ENCODE measurements around the gene CCDC117.
A peak's percentile ranks its signal among the peaks of the same experiment; 100 is the strongest.
"Not testable (repeated sequence)": the region's sequence is repeated elsewhere in the genome, so short reads cannot be mapped to it uniquely, and the experiment has no call there.

CCDC117 gene, protein sequence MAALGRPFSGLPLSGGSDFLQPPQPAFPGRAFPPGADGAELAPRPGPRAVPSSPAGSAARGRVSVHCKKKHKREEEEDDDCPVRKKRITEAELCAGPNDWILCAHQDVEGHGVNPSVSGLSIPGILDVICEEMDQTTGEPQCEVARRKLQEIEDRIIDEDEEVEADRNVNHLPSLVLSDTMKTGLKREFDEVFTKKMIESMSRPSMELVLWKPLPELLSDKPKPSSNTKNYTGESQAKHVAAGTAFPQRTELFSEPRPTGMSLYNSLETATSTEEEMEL

GRCh38 chr22:28772633-28773460 lies at the start of gene CCDC117:
CCDC117 (plus strand) TSS chr22:28772695; CDS start chr22:28772850, 155 bp downstream.
- DNase-seq (ENCODE audit: low read depth): peak; percentile 87

GRCh38 chr22:28728002-28728401 lies 44.5 kb upstream of the CCDC117 start:
- DNase-seq (ENCODE audit: low read depth): no peak

- DNase-seq (ENCODE audit: low read depth): no peak
These were observed 43.7 kb upstream of the CCDC117 start for GRCh38 chr22:28728621-28729313.

- no peak for DNase-seq (ENCODE audit: low read depth)
These were observed 42.3 kb upstream of the CCDC117 start for GRCh38 chr22:28730179-28730578.

GRCh38 chr22:28734393-28734792 lies 38.1 kb upstream of the CCDC117 start:
- no peak for DNase-seq (ENCODE audit: low read depth)

GRCh38 chr22:28736301-28737155 lies 36.0 kb upstream of the CCDC117 start:
- no peak for DNase-seq (ENCODE audit: low read depth)

DNA sequence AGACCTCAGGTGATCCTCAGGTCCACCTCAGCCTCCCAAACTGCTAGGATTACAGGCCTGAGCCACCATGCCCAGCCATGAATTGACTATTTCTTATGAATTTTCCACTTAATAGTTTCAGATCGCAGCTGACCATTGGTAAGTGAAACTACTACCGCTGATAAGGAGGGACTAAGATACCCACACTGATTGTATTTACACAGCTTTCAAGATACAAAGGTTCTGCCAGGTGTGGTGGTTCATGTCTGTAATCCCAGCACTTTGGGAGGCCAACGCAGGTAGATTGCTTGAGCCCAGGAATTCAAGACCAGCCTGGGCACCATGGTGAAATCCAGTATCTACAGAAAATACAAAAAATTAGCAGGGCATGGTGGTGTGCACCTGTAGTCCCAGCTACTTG lies 34.8 kb upstream of the CCDC117 start:
- DNase-seq (ENCODE audit: low read depth): no peak

DNA sequence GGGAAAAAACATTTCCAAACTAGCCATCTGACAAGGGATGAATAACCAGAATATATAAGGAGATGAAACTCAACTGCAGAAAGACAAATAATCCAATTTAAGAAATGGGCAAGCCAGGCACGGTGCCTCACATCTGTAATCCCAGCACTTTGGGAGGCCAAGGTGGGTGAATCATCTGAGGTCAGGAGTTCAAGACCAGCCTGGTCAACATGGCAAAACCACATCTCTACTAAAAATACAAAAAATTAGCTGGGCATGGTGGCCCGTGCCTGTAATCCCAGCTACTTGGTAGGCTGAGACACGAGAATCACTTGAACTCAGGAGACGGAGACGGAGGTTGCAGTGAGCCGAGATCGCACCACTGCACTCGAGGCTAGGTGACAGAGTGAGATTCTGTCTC lies 33.6 kb upstream of the CCDC117 start:
- DNase-seq (ENCODE audit: low read depth): not testable (repeated sequence)

DNA sequence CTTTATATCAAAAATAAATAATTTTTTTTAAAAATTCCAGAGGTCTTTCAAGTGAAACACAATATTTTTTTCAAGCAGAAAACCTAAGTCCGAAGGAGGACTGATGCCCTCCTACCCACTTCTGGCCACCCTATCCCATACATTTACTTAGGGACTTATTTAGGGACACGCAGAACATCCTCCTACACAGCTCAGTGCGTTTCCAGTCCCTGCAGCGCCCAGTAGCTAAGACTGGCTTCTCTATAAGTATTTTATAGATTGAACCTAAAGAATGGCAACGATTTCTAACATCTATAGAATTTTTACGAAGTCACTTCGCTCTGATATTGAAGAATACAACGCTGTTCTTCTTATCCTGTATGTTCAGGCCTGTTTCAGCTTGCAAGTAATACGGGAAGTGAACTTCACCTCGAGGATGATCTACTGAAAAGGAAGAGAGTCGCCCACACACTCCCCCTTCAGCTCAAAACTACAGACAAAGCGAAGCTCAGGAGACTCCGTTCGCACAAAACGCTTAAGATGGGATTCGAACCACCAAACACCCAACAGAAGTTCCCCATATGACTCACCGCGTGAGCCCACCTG lies 31.2 kb upstream of the CCDC117 start:
- no peak for DNase-seq (ENCODE audit: low read depth)

GRCh38 chr22:28741785-28742561 lies 30.5 kb upstream of the CCDC117 start, which contains the start of the genes CHEK2 and HSCB:
CHEK2 (minus strand) TSS chr22:28741820; CDS start chr22:28734721, 7,099 bp downstream.
HSCB (plus strand) TSS chr22:28742039; CDS start chr22:28742096, 57 bp downstream.
- DNase-seq (ENCODE audit: low read depth): peak; percentile 94

- DNase-seq (ENCODE audit: low read depth): no peak
These were observed 29.9 kb upstream of the CCDC117 start for GRCh38 chr22:28742562-28742962.

DNA sequence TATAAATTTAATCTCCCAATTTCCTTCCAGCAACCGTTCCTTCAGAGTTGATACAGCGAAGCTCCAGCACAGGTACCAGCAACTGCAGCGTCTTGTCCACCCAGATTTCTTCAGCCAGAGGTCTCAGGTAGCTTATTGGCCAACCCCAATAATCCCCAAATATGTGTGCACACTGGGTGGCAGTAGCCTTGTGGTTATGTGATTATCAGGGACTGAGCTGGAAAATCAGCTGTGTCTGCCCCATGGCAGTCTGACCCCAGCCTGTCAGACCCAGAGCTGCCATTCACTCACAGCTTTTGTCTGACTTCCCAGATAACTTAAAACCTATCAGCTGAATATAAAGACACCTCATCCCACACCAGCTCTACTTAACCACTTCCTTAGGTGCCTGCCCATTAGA lies 28.6 kb upstream of the CCDC117 start:
- no peak for DNase-seq (ENCODE audit: low read depth)

GRCh38 chr22:28750471-28750881 lies 22.0 kb upstream of the CCDC117 start:
- peak; percentile 57 for DNase-seq (ENCODE audit: low read depth)

DNA sequence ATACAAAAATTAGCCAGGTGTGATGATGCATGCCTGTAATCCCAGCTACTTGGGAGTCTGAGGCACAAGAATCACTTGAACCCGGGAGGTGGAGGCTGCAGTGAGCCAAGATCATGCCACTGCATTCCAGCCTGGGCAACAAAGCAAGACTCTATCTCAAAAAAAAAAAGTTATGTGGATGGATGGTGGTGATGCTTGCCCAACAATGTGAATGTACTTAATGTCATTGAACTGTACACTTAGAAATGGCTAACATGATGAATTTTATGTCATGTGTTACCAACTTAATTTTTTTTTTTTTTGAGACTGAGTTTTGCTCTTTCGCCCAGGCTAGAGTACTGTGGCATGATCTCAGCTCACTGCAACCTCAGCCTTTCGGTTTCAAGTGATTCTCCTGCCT lies 18.0 kb upstream of the CCDC117 start:
- DNase-seq (ENCODE audit: low read depth): not testable (repeated sequence)

DNA sequence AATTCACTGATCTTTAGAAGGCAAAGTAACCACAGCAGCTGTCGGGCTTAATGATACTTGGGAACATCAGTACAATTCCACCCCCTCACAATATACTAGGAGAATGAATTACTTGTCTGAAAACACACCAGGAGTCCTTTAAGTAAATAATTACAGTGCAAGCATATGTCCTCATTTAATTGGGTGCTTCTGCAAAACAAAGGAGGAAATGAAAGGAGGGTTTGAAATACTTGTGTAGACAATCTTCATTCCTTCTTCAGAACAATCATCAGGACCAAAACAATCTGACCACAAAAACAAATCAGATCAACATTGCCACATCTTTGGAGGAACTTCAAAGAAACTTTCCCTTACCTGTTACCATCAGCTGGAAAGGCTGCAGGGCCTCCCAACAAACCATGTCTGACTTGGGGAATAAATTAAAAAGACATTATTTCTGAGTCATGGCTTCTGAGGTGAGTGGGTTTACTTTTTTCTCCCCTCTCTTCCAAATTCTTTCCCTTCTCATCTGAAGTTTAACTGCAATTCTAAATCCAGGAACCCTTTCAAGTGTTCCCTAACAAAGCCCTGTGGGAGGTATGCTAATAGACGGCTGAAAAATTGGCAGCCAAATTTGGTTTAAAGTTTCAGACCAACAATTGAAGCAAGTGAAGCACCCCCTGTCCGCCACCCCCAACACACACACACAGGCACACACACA lies 12.5 kb upstream of the CCDC117 start:
- DNase-seq (ENCODE audit: low read depth): no peak

GRCh38 chr22:28761449-28761755 lies 11.1 kb upstream of the CCDC117 start:
- no peak for DNase-seq (ENCODE audit: low read depth)

- not testable (repeated sequence) for DNase-seq (ENCODE audit: low read depth)
These were observed 10.5 kb upstream of the CCDC117 start for GRCh38 chr22:28762000-28762399.

- no peak for DNase-seq (ENCODE audit: low read depth)
These were observed 5.9 kb upstream of the CCDC117 start for GRCh38 chr22:28766628-28767027.

- no peak for DNase-seq (ENCODE audit: low read depth)
These were observed 3.6 kb upstream of the CCDC117 start for GRCh38 chr22:28768701-28769393.
